Measurements from ENCODE around the gene VWA3A.
"Not testable (repeated sequence)": the region's sequence is repeated elsewhere in the genome, so short reads cannot be mapped to it uniquely, and the experiment has no call there.

DNA sequence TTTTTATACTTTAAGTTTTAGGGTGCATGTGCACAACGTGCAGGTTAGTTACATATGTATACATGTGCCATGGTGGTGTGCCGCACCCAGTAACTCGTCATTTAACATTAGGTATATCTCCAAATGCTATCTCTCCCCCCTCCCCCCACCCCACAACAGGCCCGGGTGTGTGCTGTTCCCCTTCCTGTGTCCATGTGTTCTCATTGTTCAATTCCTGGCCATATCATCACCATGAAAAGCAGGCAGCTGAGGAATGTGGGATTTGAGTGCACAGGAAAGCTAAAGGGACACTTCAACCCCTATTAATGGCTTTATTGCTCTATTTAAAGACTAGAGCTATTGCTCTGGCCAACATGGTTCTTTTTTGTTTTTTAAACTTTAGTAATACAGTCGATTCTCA, 46.5 kb upstream of the VWA3A start:
- not testable (repeated sequence) for TF ChIP-seq POLR2A (IDR thresholded peaks at IDR 0.05; ENCODE audit: low read length); GATA1 (IDR thresholded peaks at IDR 0.05; ENCODE audit: low read depth, low read length)

All from erythroblast (primary cell).